Thyroid gland (tissue), 4 donors: ENCODE results near the gene GALNT8. TPM values are rescaled to one million over a fixed set of nuclear protein-coding genes. Genes with fewer than 3 reads are reported as not detected.
A peak's percentile ranks its signal among the peaks of the same experiment; 100 is the strongest.
"Not testable (repeated sequence)": the region's sequence is repeated elsewhere in the genome, so short reads cannot be mapped to it uniquely, and the experiment has no call there.

ENCODE experiments used
- DNase-seq, 2 donors: peaks; one replicate each; pipeline ENCODE4 v3.0.0-alpha.2; 2019
- H3K27ac ChIP-seq, 3 donors: fragments of 200-600 bp; sonication (generic); 1 replicate in 2 of 3; 2 replicates in 1 of 3; pipeline ENCODE4 v1.5.1; 2016 to 2019; ENCODE audit warnings: mild to moderate bottlenecking in 1 of 3, moderate library complexity in 1 of 3
- H3K27me3 ChIP-seq: fragments of 200-600 bp; sonication (generic); one replicate; pipeline ENCODE4 v1.5.1; 2019
- H3K36me3 ChIP-seq, 2 donors: fragments of 200-600 bp; sonication (generic); one replicate each; pipeline ENCODE4 v1.5.1; 2016 to 2019
- H3K4me1 ChIP-seq, 2 donors: fragments of 200-600 bp; sonication (generic); one replicate each; pipeline ENCODE4 v1.5.1; 2017 to 2019
- H3K4me3 ChIP-seq, 3 donors: fragments of 200-600 bp; sonication (generic); replicated peaks in 1 of 3; 1 replicate in 2 of 3; 2 replicates in 1 of 3; pipeline ENCODE4 v1.5.1; 2016; ENCODE audit warnings: mild to moderate bottlenecking in 1 of 3
- H3K9me3 ChIP-seq: fragments of 200-600 bp; sonication (generic); one replicate; pipeline ENCODE4 v1.5.1; 2017
- CTCF ChIP-seq, 6 experiments: fragments of 200-600 bp in 3 of 6; fragments of 450-650 bp in 3 of 6; sonication (generic) in 3 of 6; IDR thresholded peaks; one replicate each; pipeline ENCODE4 v1.5.1; 2016 to 2019; ENCODE audit warnings: antibody characterized with exemption in 6 of 6, mild to moderate bottlenecking in 2 of 6, inconsistent platforms in 1 of 6, moderate library complexity in 1 of 6
- POLR2A ChIP-seq, 2 donors: fragments of 450-650 bp; IDR thresholded peaks; one replicate each; pipeline ENCODE4 v1.6.1; 2017; ENCODE audit warnings: antibody characterized with exemption in 2 of 2, mild to moderate bottlenecking in 2 of 2, moderate library complexity in 1 of 2
- WGBS, 2 donors: methylation state at CpG; one replicate each; pipeline ENCODE4 v1.1.5; 2017; 5-methylcytosine and 5-hydroxymethylcytosine counted together
- intact Hi-C: fragments of 100-400 bp; cut with DNase I; formaldehyde crosslinking; loops from one replicate; pipeline ENCODE4 v1.15.1; 2023
- total RNA-seq, 4 donors: library from RNA; depleted of rRNA; stranded (reverse); fragments of >200 nt; gene quantifications; one replicate each; pipeline ENCODE4 v1.2.3, GENCODE V29; 2016

GALNT8 gene
- total RNA-seq, 4 donors from 2014 or later = 0.54 to 0.78 TPM; not detected in 2

- TF ChIP-seq CTCF (IDR thresholded peaks at IDR 0.05) = no peak
- no peak for TF ChIP-seq POLR2A (IDR thresholded peaks at IDR 0.05)
- intact Hi-C loops = no loop called here
- Histone ChIP-seq H3K36me3 (no peaks in the 10 kb centered on the region), H3K4me3 (no peak overlapping the region), H3K9me3 (no peaks in the 10 kb centered on the region), H3K27ac (no peak overlapping the region), H3K4me1 (no peaks in the 10 kb centered on the region), H3K27me3 (no peaks in the 10 kb centered on the region)
- DNase-seq = no peak
- WGBS, 2 donors = 76 to 88% methylated on average over 4 of the region's 4 CpGs
Measured at GRCh38 chr12:4743046-4743445, 22.8 kb downstream of the GALNT8 start.

- Histone ChIP-seq H3K27me3 (no peaks in the 10 kb centered on the region), H3K9me3 (no peaks in the 10 kb centered on the region), H3K36me3 (no peaks in the 10 kb centered on the region), H3K4me3 (no peak overlapping the region), H3K4me1 (no peaks in the 10 kb centered on the region), H3K27ac (no peak overlapping the region)
- intact Hi-C loops = no loop called here
- TF ChIP-seq CTCF (IDR thresholded peaks at IDR 0.05) = no peak
- TF ChIP-seq POLR2A (IDR thresholded peaks at IDR 0.05) = no peak
- no peak for DNase-seq
Measured at GRCh38 chr12:4744709-4745108, 24.5 kb downstream of the GALNT8 start.

- no peak overlapping the region for H3K27ac ChIP-seq
- no peaks in the 10 kb centered on the region for H3K9me3 ChIP-seq
- DNase-seq = no peak
- H3K4me1 ChIP-seq = no peaks in the 10 kb centered on the region
- no peaks in the 10 kb centered on the region for H3K27me3 ChIP-seq
- intact Hi-C loops = no loop called here
- TF ChIP-seq CTCF (IDR thresholded peaks at IDR 0.05) (no peak), POLR2A (IDR thresholded peaks at IDR 0.05) (no peak)
- H3K36me3 ChIP-seq = no peaks in the 10 kb centered on the region
- WGBS, 2 donors = 89 to 95% methylated on average over 6 of the region's 6 CpGs
- no peak overlapping the region for H3K4me3 ChIP-seq
Measured at GRCh38 chr12:4745249-4745648, 25.0 kb downstream of the GALNT8 start.

- intact Hi-C loops, H3K9me3 ChIP-seq: not testable (repeated sequence)
- 98 to 100% methylated on average over 1 of the region's 1 CpG for WGBS, 2 donors
Measured at GRCh38 chr12:4751654-4752053, 31.5 kb downstream of the GALNT8 start.

GRCh38 chr12:4762773-4763172 lies 42.6 kb downstream of the GALNT8 start:
- intact Hi-C loops = no loop called here
- Histone ChIP-seq H3K9me3 (no peaks in the 10 kb centered on the region), H3K27me3 (no peaks in the 10 kb centered on the region), H3K27ac (no peak overlapping the region), H3K4me3 (no peak overlapping the region), H3K36me3 (no peaks in the 10 kb centered on the region), H3K4me1 (no peaks in the 10 kb centered on the region)
- no peak for DNase-seq
- 84 to 92% methylated on average over 7 of the region's 7 CpGs for WGBS, 2 donors
- TF ChIP-seq CTCF (IDR thresholded peaks at IDR 0.05) (no peak), POLR2A (IDR thresholded peaks at IDR 0.05) (no peak)

More at GRCh38 chr12:4751654-4752053, 31.5 kb downstream of the GALNT8 start:
- not testable (repeated sequence) for H3K27ac ChIP-seq, DNase-seq, H3K27me3 ChIP-seq, H3K4me3 ChIP-seq, H3K4me1 ChIP-seq, H3K36me3 ChIP-seq

GRCh38 chr12:4763549-4763948 lies 43.3 kb downstream of the GALNT8 start:
- 27 to 34% methylated on average over 15 to 18 of the region's 18 CpGs for WGBS, 2 donors
- no peak overlapping the region for H3K27ac ChIP-seq
- DNase-seq = peak; percentile 8 to 24
- no peaks in the 10 kb centered on the region for H3K27me3 ChIP-seq
- H3K36me3 ChIP-seq = no peaks in the 10 kb centered on the region
- H3K4me3 ChIP-seq = no peak overlapping the region
- H3K9me3 ChIP-seq = no peaks in the 10 kb centered on the region
- intact Hi-C loops = no loop called here
- no peaks in the 10 kb centered on the region for H3K4me1 ChIP-seq
- TF ChIP-seq CTCF (IDR thresholded peaks at IDR 0.05) (peak in 1 of 6 experiments; percentile 13), POLR2A (IDR thresholded peaks at IDR 0.05) (no peak)
